Measurements from ENCODE around the gene DHRS7B. TPM values are rescaled to one million over a fixed set of nuclear protein-coding genes. Genes with fewer than 3 reads are reported as not detected.

DHRS7B gene
- polyA plus RNA-seq, 1 donor (not counting 4 experiments of a cell fraction or from before 2014, with no cell fraction given): 33.8 TPM

- Histone ChIP-seq H3K27me3 (ENCODE audit: control insufficient read depth, extremely low read depth, insufficient read depth, low read length) (no peaks in the 10 kb centered on the region), H3K4me3 (ENCODE audit: control insufficient read depth in 2 of 3, extremely low read depth in 1 of 3, insufficient read depth in 2 of 3, low read depth in 1 of 3, low read length in 3 of 3) (peak overlapping the region; percentile 93 to 94 (median 93)), H3K79me2 (ENCODE audit: control insufficient read depth, insufficient read depth, low read length) (peaks cover 78% of the 10 kb centered on the region), H2AFZ (ENCODE audit: control insufficient read depth, low read length) (peak overlapping the region; percentile 82), H4K20me1 (ENCODE audit: control insufficient read depth, extremely low read depth, insufficient read depth, low read length) (peaks cover 21% of the 10 kb centered on the region), H3K4me1 (ENCODE audit: control insufficient read depth, extremely low read depth, insufficient read depth, low read length) (peaks cover 47% of the 10 kb centered on the region), H3K27ac (ENCODE audit: control insufficient read depth, insufficient read depth, low read length) (peak overlapping the region; percentile 85), H3K9me3 (ENCODE audit: control insufficient read depth, low read depth, low read length) (no peaks in the 10 kb centered on the region), H3K9ac (ENCODE audit: control insufficient read depth, extremely low read depth, insufficient read depth, low read length) (peak overlapping the region; percentile 84), H3K36me3 (ENCODE audit: control insufficient read depth in 2 of 2, extremely low read depth in 1 of 2, insufficient read depth in 2 of 2, low read length in 2 of 2) (peaks cover 0 to 15% of the 10 kb centered on the region in 2 experiments), H3K9me1 (ENCODE audit: control insufficient read depth, extremely low read depth, insufficient read depth, low read length) (no peaks in the 10 kb centered on the region), H3K4me2 (ENCODE audit: control insufficient read depth, extremely low read depth, insufficient read depth, low read depth, low read length) (peak overlapping the region; percentile 95)
- FAIRE-seq (no peak), DNase-seq (ENCODE audit: low read depth, low spot score) (no peak)
- dilution Hi-C loops (cut with MboI; ENCODE audit: extremely low pct_ligation_motif_present, low sequenced_read_pairs): no loop called here
- TF ChIP-seq EZH2 (IDR thresholded peaks at IDR 0.05; ENCODE audit: low read length) (no peak), CTCF (optimal IDR thresholded peaks at IDR 0.05 in 1 of 3, IDR thresholded peaks at IDR 0.05 in 1 of 3, conservative IDR thresholded peaks at IDR 0.05 in 1 of 3; ENCODE audit: extremely low read depth in 1 of 3, insufficient read depth in 2 of 3, low read length in 3 of 3) (no peak)
These were observed 88.2 kb downstream of the DHRS7B start for GRCh38 chr17:21214777-21215541.

GRCh38 chr17:21215935-21216334 lies 89.2 kb downstream of the DHRS7B start:
- Histone ChIP-seq H2AFZ (ENCODE audit: control insufficient read depth, low read length) (no peak overlapping the region), H3K9ac (ENCODE audit: control insufficient read depth, extremely low read depth, insufficient read depth, low read length) (peak overlapping the region; percentile 10), H3K9me3 (ENCODE audit: control insufficient read depth, low read depth, low read length) (no peaks in the 10 kb centered on the region), H3K4me3 (ENCODE audit: control insufficient read depth in 2 of 3, extremely low read depth in 1 of 3, insufficient read depth in 2 of 3, low read depth in 1 of 3, low read length in 3 of 3) (peak overlapping the region in 1 of 3 experiments; percentile 93), H3K4me2 (ENCODE audit: control insufficient read depth, extremely low read depth, insufficient read depth, low read depth, low read length) (peak overlapping the region; percentile 95), H4K20me1 (ENCODE audit: control insufficient read depth, extremely low read depth, insufficient read depth, low read length) (peaks cover 20% of the 10 kb centered on the region), H3K79me2 (ENCODE audit: control insufficient read depth, insufficient read depth, low read length) (peaks cover 68% of the 10 kb centered on the region), H3K9me1 (ENCODE audit: control insufficient read depth, extremely low read depth, insufficient read depth, low read length) (no peaks in the 10 kb centered on the region), H3K27ac (ENCODE audit: control insufficient read depth, insufficient read depth, low read length) (peak overlapping the region; percentile 85), H3K27me3 (ENCODE audit: control insufficient read depth, extremely low read depth, insufficient read depth, low read length) (no peaks in the 10 kb centered on the region), H3K4me1 (ENCODE audit: control insufficient read depth, extremely low read depth, insufficient read depth, low read length) (peaks cover 37% of the 10 kb centered on the region), H3K36me3 (ENCODE audit: control insufficient read depth in 2 of 2, extremely low read depth in 1 of 2, insufficient read depth in 2 of 2, low read length in 2 of 2) (peaks cover 0 to 8% of the 10 kb centered on the region in 2 experiments)
- TF ChIP-seq CTCF (optimal IDR thresholded peaks at IDR 0.05 in 1 of 3, IDR thresholded peaks at IDR 0.05 in 1 of 3, conservative IDR thresholded peaks at IDR 0.05 in 1 of 3; ENCODE audit: extremely low read depth in 1 of 3, insufficient read depth in 2 of 3, low read length in 3 of 3): no peak
- no peak for TF ChIP-seq EZH2 (IDR thresholded peaks at IDR 0.05; ENCODE audit: low read length)
- dilution Hi-C loops (cut with MboI; ENCODE audit: extremely low pct_ligation_motif_present, low sequenced_read_pairs): no loop called here
- DNase-seq (ENCODE audit: low read depth, low spot score) (no peak), FAIRE-seq (no peak)
